ENCODE data around the gene SIK3.

Gene SIK3

DNA sequence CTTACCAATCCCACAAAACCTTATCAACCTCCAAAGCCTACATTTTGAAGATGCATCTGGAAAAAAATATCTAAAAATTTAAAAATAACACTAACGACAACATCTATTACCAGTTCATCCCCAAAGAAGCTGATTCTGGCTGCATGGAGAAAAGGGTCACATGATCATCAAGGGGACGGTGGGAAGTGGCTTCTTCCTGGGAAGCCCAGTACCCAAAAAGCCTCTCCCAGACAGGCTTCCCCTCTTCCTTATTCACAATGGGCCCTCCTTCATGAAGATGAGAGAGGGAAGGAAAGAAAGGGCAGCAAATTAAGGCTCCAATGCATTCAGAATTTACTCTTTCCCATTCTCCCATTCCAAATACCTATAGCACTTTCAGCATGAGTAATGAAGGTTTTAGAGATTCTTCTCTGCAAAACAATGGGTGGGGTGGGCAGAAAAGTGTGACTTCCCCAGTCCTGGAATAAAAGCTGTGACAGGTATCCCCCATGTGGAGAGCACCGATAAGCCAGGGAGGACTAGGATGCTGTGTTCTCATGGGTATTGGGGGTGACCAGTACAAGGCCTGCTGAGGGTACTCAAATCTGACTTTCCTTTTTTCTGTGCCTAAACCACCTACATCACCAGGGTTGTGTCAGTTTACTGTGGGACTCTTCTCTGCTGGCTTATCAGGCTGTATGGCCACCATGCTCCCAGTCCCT, 88.2 kb downstream of the SIK3 start:
- DNase-seq (ENCODE audit: low spot score), result peak; percentile 7

DNA sequence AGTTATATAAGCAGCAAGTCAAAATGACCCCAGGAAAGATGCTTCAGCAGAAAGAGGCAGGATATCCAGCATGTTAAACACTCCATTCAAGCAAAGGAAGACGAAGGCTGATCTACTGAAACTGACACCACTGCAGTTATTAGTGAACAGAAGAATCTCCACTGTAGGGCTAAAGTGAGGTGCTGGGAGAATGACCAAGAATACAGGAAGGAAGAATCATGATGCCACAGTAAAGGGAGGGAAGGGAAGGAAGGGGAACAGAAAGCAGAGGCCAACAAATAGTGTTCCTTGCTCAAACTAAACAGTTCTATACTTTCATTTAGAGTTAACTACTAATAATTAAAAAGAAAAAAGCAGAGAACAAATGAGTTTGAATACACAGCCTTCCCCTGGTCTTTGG, 92.5 kb downstream of the SIK3 start:
- DNase-seq (ENCODE audit: low spot score), result no peak

DNA sequence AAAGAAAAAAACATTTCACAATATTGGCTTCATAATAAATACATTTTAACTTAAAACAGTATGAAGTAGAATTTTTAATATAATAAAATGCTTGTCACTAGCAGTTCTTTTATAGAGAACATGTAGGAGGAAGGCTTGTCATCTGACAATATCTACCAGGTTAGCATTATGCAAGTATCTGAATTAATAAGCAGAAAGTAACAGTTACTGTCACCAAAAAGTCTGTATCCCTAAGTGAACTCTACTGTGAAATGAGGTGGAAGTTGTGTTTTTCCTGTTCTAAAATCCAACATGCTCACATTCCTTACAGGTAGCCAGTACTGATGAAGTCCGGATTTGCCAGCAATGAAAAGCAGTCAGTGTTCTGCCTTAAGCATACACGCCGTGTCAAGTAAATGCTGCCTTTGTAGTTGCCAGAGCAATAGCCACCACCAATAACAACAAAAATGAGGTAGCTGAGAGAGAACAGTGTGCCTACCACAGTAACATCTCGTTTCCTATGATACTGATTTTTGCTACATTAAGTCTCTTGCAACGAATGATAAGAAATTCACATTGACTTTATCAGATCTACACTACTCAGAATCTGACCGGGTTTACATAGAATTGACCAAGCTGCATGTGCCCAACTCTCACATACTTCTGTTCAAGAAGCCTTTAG, 95.5 kb downstream of the SIK3 start:
- DNase-seq (ENCODE audit: low spot score), result no peak

DNA sequence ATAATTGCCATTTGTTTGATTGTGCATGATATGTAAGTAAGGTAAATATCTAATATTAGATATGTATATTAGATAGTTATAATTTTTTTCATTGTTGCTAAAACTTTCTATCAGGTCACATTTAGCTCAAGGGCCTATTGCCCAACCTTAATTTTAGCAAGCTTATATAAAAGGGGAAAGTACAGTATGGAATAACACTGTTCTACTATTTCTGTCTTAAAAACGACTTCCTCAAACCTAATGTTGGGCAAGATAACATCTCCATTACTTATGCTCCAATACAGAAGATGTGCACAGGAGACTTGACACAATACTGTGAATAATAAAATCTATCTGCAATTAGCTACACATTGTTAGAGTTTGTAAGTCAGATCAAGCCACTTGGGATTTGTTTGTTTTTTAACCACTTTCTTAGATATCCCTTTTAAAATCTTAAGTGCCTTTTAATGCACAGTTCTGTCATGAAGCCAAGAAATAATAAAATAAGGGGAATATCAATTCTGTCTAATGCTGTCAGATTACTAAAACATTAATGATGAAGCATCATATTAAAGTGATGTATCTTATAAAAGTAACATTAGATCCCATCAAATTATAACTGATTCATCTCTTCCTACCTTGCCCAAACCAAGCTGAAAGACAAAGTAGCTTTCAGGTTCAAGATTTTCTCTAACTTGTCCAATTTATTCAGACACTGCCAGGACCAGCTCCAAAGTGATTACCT, 98.1 kb downstream of the SIK3 start:
- DNase-seq (ENCODE audit: low spot score), result no peak

DNA sequence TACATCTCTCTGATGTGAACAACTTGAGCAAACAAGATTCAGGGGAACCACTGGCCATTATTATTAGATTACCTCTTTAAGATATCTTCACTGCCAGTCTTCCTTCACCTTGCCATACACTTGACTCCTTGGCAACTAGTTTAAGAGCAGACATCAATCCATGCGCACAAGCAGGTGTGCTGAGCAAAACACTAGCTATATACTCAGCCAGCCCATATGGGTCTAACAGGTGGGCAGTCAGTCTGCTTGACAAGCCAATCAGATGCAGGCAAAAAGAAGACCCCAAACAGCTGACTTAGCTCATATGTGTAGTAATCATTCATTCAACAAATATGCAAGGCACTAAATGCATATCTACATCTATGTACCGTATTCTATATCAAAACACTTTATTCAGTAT, 101.2 kb downstream of the SIK3 start:
- DNase-seq (ENCODE audit: low spot score), result no peak

DNA sequence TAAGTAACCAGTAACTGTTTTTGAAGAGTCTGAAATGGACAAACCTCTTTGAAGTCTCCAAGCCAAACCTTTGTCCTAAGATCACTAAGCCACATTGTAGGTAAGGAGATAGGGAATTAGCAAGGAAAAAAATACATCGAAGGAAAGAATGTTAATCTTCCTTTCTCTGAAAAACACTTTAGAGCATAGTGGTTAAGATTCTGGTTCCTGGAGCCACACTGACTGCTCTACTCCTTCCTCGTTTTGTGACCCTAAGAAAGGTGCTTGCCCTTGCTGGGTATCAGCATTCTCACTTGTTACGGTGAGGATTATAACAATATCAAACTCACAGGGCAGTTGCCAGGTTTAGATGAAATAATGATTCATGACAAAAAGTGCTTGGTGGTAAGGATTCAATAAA, 104.0 kb downstream of the SIK3 start:
- no peak for DNase-seq (ENCODE audit: low spot score)

DNA sequence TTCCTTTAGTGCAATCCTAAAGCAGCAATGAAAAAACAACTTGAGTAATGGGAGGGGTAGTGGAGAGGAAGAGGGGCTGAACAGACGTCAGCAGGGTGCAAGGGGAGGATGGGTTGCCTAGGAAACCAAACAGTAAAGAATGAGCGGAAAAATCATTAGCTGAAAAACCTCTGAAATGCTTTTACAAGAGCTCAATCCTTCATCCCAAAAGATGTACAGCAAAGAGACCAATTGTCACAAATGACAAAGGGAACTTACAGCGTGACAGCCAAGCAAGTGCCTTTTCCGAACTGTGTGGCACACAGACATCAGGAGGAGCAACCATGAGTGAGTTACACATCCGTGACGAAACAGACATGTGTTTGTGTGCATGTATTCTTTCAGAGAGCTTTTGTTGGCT, 104.6 kb downstream of the SIK3 start:
- DNase-seq (ENCODE audit: low spot score), result no peak

DNA sequence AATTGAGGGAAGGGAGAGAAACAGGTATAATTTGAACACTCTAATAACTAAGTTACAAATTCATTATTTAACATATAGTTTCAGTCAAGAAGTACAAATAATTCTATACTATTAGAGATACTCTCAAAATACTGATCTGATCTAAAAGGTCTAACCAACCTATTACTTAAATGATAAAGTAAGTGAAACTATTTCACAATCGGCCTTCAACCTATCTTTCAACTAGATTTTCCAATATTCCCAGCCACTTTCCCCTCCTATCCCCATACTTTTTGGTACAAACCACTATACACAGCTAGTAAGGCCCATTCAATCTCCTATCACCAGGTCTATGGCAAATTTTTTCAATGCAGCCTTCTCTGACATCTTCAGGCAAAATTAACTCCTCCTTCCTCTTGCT, 106.7 kb downstream of the SIK3 start:
- no peak for DNase-seq (ENCODE audit: low spot score)

DNA sequence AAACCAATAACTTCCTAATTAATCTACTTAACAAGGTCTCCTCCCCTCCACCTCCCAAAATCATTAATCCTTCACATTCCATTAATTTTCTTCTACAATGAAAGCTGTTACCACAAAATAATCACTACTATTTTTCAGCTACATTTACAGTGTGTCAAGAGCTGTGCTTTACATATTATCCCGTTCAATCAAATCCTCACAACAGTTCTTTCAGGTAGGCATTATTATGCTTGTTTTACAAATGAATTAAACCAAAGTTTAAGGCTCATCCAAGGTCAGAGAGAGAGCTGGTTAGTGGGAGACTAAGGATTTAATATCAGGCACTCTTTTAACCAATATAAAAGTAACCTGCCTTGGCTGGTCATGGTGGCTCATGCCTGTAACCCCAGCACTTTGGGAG, 107.4 kb downstream of the SIK3 start:
- no peak for DNase-seq (ENCODE audit: low spot score)

DNA sequence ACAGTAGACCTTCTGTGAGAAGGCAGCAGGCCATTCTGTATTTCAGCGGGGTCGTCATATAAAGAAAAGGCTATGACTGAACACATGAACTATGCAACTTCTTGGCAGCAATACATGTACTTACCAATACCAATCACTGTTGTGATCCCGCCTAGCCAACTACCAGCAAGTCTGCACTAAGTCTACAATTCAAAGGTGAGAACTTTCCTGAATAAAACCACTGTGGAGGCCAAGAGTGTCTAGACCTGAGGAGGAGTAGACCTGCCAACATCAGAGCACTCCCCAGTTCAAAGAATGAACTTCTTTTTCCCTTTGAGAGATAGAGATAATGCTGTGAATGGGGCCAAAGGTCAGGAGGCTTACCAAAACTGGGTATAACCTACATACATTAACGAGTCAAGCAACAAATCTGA, 108.2 kb downstream of the SIK3 start:
- peak; percentile 78 for DNase-seq (ENCODE audit: low spot score)

DNA sequence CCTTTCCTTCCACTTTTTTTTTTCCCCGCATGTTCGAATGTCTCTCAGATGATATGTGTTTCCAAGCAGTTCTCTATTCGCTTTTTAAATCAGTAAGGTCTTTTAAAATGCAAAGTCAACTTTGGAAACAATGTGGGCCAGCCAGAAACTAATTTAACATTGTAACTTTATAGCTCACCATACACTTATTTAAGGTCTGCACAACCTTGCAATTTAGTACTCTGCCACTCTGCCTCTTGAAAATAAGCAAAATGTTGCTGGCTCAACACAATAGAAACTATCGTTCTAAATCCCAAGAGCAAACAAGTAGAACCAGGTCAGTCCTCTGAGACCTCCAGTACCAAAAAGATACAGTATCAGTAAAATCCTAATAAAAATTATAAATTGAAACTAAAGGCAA, 109.0 kb downstream of the SIK3 start:
- DNase-seq (ENCODE audit: low spot score), result no peak

DNA sequence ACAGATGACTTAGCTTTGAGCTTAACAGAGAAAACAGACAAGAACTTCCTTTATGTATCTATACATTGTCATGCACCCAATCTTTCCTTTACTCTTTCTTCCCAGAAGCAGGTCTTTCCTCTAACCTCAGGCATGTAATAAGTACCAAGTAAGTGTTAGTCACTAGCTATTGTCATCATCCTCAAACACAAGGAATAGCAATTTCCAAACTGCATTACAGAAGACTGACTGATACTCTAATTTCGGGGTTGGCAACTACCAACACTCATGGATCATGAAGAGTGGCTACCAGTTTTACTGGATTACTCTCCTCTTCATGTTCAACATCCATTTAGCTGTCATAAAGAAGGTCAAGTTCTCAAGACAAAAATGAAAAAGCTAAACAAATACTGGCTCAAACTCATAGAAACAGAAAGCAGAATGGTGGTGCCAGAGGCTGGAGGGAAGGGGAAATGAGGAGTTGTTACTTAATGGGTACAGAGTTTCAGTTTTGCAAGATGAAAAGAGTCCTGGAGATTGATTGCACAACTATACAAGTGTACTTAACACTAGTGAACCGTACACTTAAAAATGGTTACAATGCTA, 111.6 kb downstream of the SIK3 start:
- peak; percentile 57 for DNase-seq (ENCODE audit: low spot score)

DNA sequence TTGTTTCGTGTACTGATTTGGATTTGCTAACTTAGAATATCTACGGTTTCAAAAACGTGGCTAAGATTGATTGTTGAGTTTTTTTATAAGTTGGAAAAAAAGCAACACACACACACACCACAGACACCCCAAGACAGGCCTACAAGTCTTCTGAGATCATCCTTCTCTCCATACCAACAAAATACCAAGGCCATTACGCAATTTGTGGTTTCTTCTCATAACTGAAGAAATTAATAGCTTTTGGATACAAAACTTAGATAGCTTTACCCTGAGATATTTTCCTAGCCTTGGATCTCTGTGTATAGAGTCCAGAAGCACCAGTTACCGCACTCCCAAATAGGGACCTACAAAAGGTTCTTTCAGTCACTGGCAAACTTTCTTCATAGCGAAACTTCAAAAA, 113.6 kb downstream of the SIK3 start:
- peak; percentile 65 for DNase-seq (ENCODE audit: low spot score)

DNA sequence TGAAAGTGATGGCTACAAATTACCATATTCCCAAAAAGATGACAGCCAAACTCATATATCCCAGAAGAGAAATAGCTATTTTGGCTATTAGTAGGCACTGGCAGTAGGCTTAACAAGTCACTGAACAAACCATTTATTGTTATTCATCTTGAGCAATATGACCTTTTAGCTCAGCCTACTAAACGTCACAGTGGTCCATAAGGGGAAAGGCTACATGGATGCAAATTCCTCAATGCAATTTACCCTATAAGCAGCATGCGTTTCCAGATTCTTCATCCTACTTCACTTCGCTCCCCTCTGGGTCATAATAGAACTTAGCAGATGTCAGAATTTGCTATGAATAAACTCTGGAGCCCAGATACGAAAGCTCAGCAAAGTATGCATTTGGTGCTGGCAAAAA, 114.0 kb downstream of the SIK3 start:
- peak; percentile 33 for DNase-seq (ENCODE audit: low spot score)

DNA sequence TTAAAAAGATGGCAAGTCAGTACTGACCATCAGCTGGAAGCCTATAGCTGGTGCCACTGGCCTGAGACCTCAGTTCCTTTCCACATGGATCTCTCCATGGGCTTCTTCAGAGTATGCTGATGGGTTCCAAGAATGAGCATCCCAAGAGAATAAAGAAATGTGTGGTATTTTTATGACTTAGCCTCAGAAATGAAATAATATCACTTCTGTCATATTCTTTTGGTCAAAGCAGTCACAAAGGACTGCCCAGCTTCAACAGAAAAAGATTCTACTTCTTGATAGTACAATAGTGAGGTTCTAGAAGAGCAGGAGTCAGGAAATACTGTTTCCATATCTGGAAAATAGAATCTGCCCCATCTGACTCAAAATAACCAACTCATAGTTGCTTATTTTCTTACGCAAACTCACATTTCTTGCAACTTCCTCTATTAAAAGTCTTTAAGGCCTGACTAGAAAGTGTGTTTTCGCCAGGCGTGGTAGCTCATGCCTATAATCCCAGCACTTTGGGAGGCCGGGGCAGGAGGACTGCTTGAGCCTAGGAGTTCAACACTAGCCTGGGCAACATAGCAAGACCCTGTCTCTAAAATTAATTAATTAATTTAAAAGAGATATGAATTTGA, 116.9 kb downstream of the SIK3 start:
- DNase-seq (ENCODE audit: low spot score), result peak; percentile 23

DNA sequence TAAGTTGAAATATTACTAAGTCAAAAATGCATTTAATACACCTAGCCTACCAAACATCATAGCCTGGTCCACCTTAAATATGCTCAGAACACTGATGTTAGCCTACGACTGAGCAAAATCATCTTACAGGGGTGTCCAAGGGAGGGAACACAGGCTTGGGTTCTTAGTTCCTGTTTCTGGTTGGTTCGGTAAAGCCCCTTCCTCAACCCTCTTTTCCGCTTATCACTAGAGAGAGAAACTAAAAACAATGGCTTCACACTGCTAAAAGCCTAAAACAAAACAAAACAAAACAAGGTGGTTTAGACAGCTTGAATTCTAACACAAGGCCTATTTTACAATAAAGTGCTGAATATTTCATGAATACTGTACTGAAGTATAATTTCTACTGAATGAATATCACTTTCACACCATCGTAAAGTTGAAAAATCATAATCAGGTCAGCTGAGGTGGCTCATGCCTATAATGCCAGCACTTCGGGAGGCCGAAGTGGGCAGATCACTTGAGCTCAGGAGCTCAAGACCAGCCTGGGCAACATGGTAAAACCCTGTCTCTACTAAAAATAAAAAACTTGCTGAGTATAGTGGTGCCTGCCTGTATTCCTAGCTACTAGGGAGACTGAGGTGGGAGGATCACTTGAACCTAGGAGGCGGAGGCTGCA, 118.0 kb downstream of the SIK3 start:
- no peak for DNase-seq (ENCODE audit: low spot score)

DNA sequence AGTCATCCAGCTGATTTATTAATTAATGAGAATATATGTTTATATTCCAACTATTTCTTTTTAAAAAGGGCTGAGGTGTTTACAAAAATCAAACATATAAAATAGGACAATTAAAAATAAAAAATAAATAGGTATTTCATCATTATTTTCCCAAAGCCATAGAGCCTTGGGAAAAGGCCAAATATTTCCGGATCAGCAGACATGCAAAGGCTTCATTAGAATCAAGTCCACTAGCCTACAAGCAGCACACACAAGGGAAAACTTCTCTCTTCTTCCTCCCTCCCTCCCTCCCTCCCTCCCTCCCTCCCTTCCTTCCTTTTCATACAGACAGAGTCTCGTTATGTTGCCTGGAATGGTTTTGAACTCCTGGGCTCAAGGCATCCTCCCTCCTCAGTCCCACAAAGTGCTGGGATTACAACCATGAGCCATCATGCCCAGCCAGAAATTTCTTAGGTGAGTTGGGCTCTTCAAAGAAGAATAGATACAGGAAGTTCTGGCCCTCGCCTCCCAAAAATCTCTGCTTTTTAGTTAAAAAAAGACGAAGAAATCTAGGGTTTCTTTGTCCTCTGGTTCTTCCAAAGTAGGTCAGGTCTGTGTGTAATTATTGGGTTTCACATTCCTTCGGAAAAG, 121.2 kb downstream of the SIK3 start:
- DNase-seq (ENCODE audit: low spot score), result peak; percentile 32

DNA sequence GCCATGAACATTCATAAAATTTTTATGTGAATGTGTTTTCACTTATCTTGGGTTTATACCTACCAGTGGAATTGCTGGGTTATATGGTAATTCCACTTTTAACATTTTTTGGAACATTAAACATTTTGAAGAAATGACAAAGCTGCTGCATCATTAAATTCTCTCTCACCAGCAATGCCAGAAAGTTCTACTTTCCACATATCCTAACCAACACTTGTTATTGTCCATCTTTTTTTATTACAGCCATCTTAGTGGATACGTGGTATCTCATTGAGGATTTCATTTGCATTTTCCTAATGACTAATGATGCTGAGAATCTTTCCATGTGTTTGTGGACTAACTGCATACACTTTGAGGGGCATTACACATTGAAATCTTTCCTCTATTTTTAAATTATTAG, 122.6 kb downstream of the SIK3 start:
- DNase-seq (ENCODE audit: low spot score), result no peak

DNA sequence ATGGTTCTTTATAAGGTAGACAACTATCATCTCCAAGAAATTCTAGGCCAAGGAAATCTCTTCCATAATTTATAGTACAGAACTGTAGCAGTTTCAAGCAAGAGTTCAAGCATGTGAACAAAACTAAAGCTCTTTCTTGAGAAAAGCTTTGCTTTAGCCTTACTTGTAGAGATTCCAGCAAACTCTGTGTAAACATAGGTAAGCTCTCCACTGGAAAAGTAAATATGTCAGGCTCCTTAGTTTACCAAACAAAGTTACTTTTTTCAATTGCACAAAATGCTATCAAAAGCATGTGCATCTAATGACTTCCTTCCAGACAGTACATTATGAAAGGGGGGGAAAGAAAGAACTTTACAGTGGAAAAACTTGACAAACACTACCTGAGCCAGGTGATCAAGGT, 125.0 kb downstream of the SIK3 start:
- no peak for DNase-seq (ENCODE audit: low spot score)

DNA sequence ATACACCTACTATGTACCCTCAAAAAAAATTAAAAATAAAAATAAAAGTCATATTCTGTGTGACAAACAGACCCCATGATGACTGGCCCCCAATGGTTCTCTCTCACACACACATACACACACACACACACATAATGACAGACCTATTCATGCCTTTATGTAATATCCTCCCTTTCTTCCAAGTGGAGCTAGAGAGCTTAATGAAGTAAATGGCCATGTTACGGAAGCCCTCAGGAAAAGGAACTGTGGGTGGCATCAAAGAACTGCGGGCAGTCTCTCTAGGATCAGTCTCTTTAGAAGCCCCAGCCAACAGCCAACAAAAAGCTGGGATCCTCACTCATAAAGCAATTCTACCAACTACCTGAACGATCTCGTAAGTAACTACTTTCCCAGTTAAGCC, 125.5 kb downstream of the SIK3 start:
- no peak for DNase-seq (ENCODE audit: low spot score)

DNA sequence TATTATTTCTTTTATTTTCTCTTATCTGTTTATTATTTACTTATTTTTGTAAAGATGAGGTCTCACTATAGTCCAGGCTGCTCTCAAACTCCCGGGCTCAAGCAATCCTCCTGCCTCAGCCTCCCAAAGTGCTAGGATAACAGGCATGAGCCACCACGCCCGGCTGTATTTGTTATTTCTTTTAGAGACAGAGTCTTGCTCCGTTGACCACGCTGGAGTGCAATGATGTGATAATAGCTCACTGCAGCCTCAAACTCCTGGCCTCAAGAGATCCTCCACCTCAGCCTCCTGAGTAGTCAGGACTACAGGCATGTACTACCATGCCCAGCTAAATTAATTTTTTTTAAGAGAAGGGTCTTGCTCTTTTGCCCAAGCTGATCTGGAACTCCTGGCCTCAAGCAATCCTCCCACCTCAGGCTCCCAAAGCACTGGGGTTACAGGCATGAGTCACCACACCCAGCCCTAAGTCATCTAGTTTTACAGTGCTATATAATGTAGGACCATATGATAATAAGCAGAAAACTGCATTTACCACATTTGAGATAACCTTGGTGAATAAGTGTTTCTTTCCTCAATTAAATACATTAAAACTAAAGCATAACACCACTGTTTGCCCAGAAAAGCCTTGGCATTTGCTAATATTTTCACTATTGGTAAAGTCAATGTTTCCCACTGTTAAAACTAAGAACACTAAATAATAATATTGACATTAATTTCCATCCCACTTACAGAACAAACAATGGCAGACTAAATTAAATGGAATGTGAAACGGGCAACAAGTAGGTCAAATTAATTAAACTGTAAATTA, 127.5 kb downstream of the SIK3 start:
- no peak for DNase-seq (ENCODE audit: low spot score)
